Hematopoietic multipotent progenitor cell treated with erythropoietin and hydrocortisone succinate and interleukin-3 and kit ligand, for 6 days (in vitro differentiated cells): Measurements from ENCODE around the gene SYNE2.
"Not testable (repeated sequence)": the region's sequence is repeated elsewhere in the genome, so short reads cannot be mapped to it uniquely, and the experiment has no call there.

Source experiments
- DNase-seq: peaks from one replicate; pipeline ENCODE4 v3.0.0-alpha.2; 2015

Gene SYNE2

GRCh38 chr14:64035143-64035542 lies 182.3 kb downstream of the SYNE2 start:
- no peak for DNase-seq

- not testable (repeated sequence) for DNase-seq
Observed at GRCh38 chr14:64037869-64038745, 185.3 kb downstream of the SYNE2 start.

GRCh38 chr14:64038841-64039542 lies 186.2 kb downstream of the SYNE2 start:
- no peak for DNase-seq

GRCh38 chr14:64040044-64040443 lies 187.2 kb downstream of the SYNE2 start:
- DNase-seq = peak; percentile 21

- not testable (repeated sequence) for DNase-seq
Observed at GRCh38 chr14:64043296-64043695, 190.5 kb downstream of the SYNE2 start.

GRCh38 chr14:64045091-64045490 lies 192.3 kb downstream of the SYNE2 start:
- DNase-seq = no peak

GRCh38 chr14:64049616-64050381 lies 197.0 kb downstream of the SYNE2 start:
- DNase-seq = no peak

- DNase-seq = no peak
Observed at GRCh38 chr14:64053694-64054669, 201.2 kb downstream of the SYNE2 start.

- DNase-seq = no peak
Observed at GRCh38 chr14:64059454-64060198, 206.8 kb downstream of the SYNE2 start.

- DNase-seq = no peak
Observed at GRCh38 chr14:64060199-64060545, 207.4 kb downstream of the SYNE2 start.

GRCh38 chr14:64060648-64061096 lies 207.9 kb downstream of the SYNE2 start:
- peak; percentile 61 for DNase-seq

GRCh38 chr14:64061115-64061514 lies 208.3 kb downstream of the SYNE2 start:
- DNase-seq = no peak

GRCh38 chr14:64061706-64062105 lies 208.9 kb downstream of the SYNE2 start:
- no peak for DNase-seq

GRCh38 chr14:64062381-64063115 lies 209.7 kb downstream of the SYNE2 start:
- DNase-seq = peak; percentile 8

GRCh38 chr14:64064447-64064846 lies 211.6 kb downstream of the SYNE2 start:
- no peak for DNase-seq

GRCh38 chr14:64069634-64070359 lies 217.0 kb downstream of the SYNE2 start:
- no peak for DNase-seq

GRCh38 chr14:64074961-64075612 lies 222.3 kb downstream of the SYNE2 start:
- DNase-seq = no peak

GRCh38 chr14:64075613-64076005 lies 222.8 kb downstream of the SYNE2 start:
- no peak for DNase-seq

- no peak for DNase-seq
Observed at GRCh38 chr14:64080452-64080851, 227.6 kb downstream of the SYNE2 start.
